IPS-NIHi7 (cell line): ENCODE results near the gene DOCK1.
A peak's percentile ranks its signal among the peaks of the same experiment; 100 is the strongest.
"Not testable (repeated sequence)": the region's sequence is repeated elsewhere in the genome, so short reads cannot be mapped to it uniquely, and the experiment has no call there.

Experiments
- DNase-seq: peaks from one replicate; pipeline ENCODE4 v3.0.0; 2012; ENCODE audit warnings: mixed read lengths; ENCODE audit errors: extremely low spot score

The DOCK1 gene

GRCh38 chr10:126924915-126925300 is 19.7 kb downstream of the DOCK1 start:
- no peak for DNase-seq

- DNase-seq = no peak
Observed at GRCh38 chr10:126926568-126926967, 21.3 kb downstream of the DOCK1 start.

- DNase-seq = no peak
Observed at GRCh38 chr10:126927799-126928198, 22.6 kb downstream of the DOCK1 start.

- no peak for DNase-seq
Observed at GRCh38 chr10:126928274-126928673, 23.0 kb downstream of the DOCK1 start.

- DNase-seq = no peak
Observed at GRCh38 chr10:126929391-126929790, 24.2 kb downstream of the DOCK1 start.

GRCh38 chr10:126930131-126930882 is 25.1 kb downstream of the DOCK1 start:
- DNase-seq = no peak

GRCh38 chr10:126930883-126931503 is 25.8 kb downstream of the DOCK1 start:
- no peak for DNase-seq

GRCh38 chr10:126931544-126931943 is 26.3 kb downstream of the DOCK1 start:
- DNase-seq = no peak

- DNase-seq = no peak
Observed at GRCh38 chr10:126932516-126932915, 27.3 kb downstream of the DOCK1 start.

- DNase-seq = no peak
Observed at GRCh38 chr10:126933116-126933515, 27.9 kb downstream of the DOCK1 start.

- peak; percentile 38 for DNase-seq
Observed at GRCh38 chr10:126935263-126935946, 30.2 kb downstream of the DOCK1 start.

- no peak for DNase-seq
Observed at GRCh38 chr10:126937026-126937425, 31.8 kb downstream of the DOCK1 start.

GRCh38 chr10:126938121-126938520 is 32.9 kb downstream of the DOCK1 start:
- not testable (repeated sequence) for DNase-seq

GRCh38 chr10:126939706-126940105 is 34.5 kb downstream of the DOCK1 start:
- no peak for DNase-seq

GRCh38 chr10:126940670-126941310 is 35.6 kb downstream of the DOCK1 start:
- DNase-seq = no peak

GRCh38 chr10:126944191-126944590 is 39.0 kb downstream of the DOCK1 start:
- no peak for DNase-seq

GRCh38 chr10:126945351-126946030 is 40.3 kb downstream of the DOCK1 start:
- no peak for DNase-seq

GRCh38 chr10:126946746-126947145 is 41.5 kb downstream of the DOCK1 start:
- no peak for DNase-seq

- peak; percentile 4 for DNase-seq
Observed at GRCh38 chr10:126948355-126949160, 43.3 kb downstream of the DOCK1 start.

GRCh38 chr10:126949161-126949503 is 43.9 kb downstream of the DOCK1 start:
- peak; percentile 2 for DNase-seq
